A673 (cell line): ENCODE measurements around the gene TNFAIP8L3. TPM values are rescaled to one million over a fixed set of nuclear protein-coding genes. Genes with fewer than 3 reads are reported as not detected.

Experiments used
- BruUV-seq: library from RNA; stranded (reverse); fragments of 400-500 nt; replicated peaks from 2 replicates; lab custom pipeline; 2021; lab: Mats Ljungman, UMichigan
- CTCF ChIA-PET: fragments of 300-600 bp; sonication (Branson Sonifier 250); formaldehyde crosslinking; loops from one replicate; lab custom pipeline; 2022; ENCODE audit warnings: antibody characterized with exemption; lab: Charles Lee
- POLR2A ChIA-PET: fragments of 300-600 bp; sonication (Branson Sonifier 250); formaldehyde crosslinking; loops from one replicate; lab custom pipeline; 2022; ENCODE audit warnings: antibody characterized with exemption; ENCODE audit not compliant: low non-redundant PET; lab: Charles Lee
- DNase-seq: peaks from one replicate; pipeline ENCODE4 v3.0.0-alpha.2; 2015; ENCODE audit warnings: low spot score
- H3K27ac ChIP-seq: fragments of 200-600 bp; sonication (generic); 2 replicates; pipeline ENCODE4 v1.5.1; 2016; ENCODE audit warnings: mixed run types, low read depth, mild to moderate bottlenecking, mixed read lengths, antibody characterized with exemption, low read length; ENCODE audit not compliant: poor library complexity, severe bottlenecking
- H3K27me3 ChIP-seq: fragments of 200-600 bp; sonication (generic); replicated peaks from 2 replicates; pipeline ENCODE4 v1.6.1; 2017; ENCODE audit warnings: mixed run types, low read depth, mild to moderate bottlenecking, mixed read lengths, antibody characterized with exemption, low read length; ENCODE audit not compliant: insufficient read depth, poor library complexity
- H3K36me3 ChIP-seq: fragments of 200-600 bp; sonication (generic); 2 replicates; pipeline ENCODE4 v1.6.1; 2016; ENCODE audit warnings: mixed run types, mild to moderate bottlenecking, mixed read lengths, antibody characterized with exemption, low read length; ENCODE audit not compliant: insufficient read depth, poor library complexity, severe bottlenecking
- H3K4me1 ChIP-seq: fragments of 200-600 bp; sonication (generic); 2 replicates; pipeline ENCODE4 v1.6.1; 2017; ENCODE audit warnings: mixed run types, mild to moderate bottlenecking, mixed read lengths, antibody characterized with exemption, low read length; ENCODE audit not compliant: insufficient read depth, poor library complexity, severe bottlenecking
- H3K4me3 ChIP-seq: fragments of 200-600 bp; sonication (generic); 2 replicates; pipeline ENCODE4 v1.5.1; 2016; ENCODE audit warnings: low read depth, mixed run types, mild to moderate bottlenecking, mixed read lengths, low read length; ENCODE audit not compliant: poor library complexity, severe bottlenecking
- H3K9me3 ChIP-seq: fragments of 200-600 bp; sonication (generic); 2 replicates; pipeline ENCODE4 v1.6.1; 2016; ENCODE audit warnings: mixed run types, low read depth, mild to moderate bottlenecking, mixed read lengths, antibody characterized with exemption, low read length; ENCODE audit not compliant: poor library complexity, severe bottlenecking
- EZH2 ChIP-seq: fragments of 200-600 bp; sonication (generic); IDR thresholded peaks from 2 replicates; pipeline ENCODE4 v1.6.1; 2017; ENCODE audit warnings: borderline replicate concordance, low read depth, mild to moderate bottlenecking, mixed read lengths, antibody characterized with exemption, low read length; ENCODE audit not compliant: poor library complexity, severe bottlenecking
- intact Hi-C: fragments of 100-400 bp; cut with micrococcal nuclease; formaldehyde crosslinking; loops from one replicate; pipeline ENCODE4 v1.10.0; 2022; ENCODE audit not compliant: unreplicated experiment
- total RNA-seq: library from RNA; stranded (reverse); gene quantifications from 2 replicates; pipeline ENCODE4 v1.2.3, GENCODE V29; 2021
- TF ChIP-seq, protein P1 (sequence below): fragments of 300-800, 200-600 bp; sonication (generic); conservative IDR thresholded peaks from 2 replicates; pipeline ENCODE4 v1.5.1; 2017; ENCODE audit warnings: low read depth, mild to moderate bottlenecking, antibody characterized with exemption, low read length, moderate library complexity, mixed read lengths

Gene TNFAIP8L3
- total RNA-seq, 1 experiment from 2014 or later = 0.15 TPM

DNA sequence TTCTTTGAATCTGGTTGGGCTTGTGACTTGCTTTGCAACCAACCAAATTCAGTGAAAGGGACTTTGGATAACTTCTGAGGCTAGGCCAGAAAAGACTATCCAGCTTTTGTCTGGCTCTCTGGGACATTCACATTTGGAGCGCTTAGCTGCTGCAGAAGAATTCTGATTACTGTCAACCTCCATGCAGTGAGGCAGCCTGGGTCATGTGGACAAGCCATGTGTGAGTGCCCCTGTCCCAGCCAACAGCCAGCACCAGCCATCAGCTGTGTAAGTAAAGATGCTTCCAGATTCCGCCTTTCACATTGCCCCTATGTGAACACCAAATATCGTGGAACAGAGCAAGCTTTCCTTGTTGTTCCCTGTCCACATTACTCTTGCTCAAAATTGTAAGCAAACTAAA, 12.9 kb upstream of the TNFAIP8L3 start:
- no peaks in the 10 kb centered on the region for H3K36me3 ChIP-seq
- peaks cover 34% of the 10 kb centered on the region for H3K27me3 ChIP-seq
- no peaks in the 10 kb centered on the region for H3K4me1 ChIP-seq
- POLR2A ChIA-PET = no interaction called here
- BruUV-seq = no TSS peak
- H3K9me3 ChIP-seq = no peaks in the 10 kb centered on the region
- intact Hi-C loops = loop anchor here (5.0 kb wide), 1 partner anchor 50 kb away; no protein-coding TSS in a partner anchor
- TF ChIP-seq, protein P1, sequence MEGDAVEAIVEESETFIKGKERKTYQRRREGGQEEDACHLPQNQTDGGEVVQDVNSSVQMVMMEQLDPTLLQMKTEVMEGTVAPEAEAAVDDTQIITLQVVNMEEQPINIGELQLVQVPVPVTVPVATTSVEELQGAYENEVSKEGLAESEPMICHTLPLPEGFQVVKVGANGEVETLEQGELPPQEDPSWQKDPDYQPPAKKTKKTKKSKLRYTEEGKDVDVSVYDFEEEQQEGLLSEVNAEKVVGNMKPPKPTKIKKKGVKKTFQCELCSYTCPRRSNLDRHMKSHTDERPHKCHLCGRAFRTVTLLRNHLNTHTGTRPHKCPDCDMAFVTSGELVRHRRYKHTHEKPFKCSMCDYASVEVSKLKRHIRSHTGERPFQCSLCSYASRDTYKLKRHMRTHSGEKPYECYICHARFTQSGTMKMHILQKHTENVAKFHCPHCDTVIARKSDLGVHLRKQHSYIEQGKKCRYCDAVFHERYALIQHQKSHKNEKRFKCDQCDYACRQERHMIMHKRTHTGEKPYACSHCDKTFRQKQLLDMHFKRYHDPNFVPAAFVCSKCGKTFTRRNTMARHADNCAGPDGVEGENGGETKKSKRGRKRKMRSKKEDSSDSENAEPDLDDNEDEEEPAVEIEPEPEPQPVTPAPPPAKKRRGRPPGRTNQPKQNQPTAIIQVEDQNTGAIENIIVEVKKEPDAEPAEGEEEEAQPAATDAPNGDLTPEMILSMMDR = no peak
- no peak for TF ChIP-seq EZH2
- no peak overlapping the region for H3K4me3 ChIP-seq
- CTCF ChIA-PET = no interaction called here
- no peak overlapping the region for H3K27ac ChIP-seq
- no peak for DNase-seq

DNA sequence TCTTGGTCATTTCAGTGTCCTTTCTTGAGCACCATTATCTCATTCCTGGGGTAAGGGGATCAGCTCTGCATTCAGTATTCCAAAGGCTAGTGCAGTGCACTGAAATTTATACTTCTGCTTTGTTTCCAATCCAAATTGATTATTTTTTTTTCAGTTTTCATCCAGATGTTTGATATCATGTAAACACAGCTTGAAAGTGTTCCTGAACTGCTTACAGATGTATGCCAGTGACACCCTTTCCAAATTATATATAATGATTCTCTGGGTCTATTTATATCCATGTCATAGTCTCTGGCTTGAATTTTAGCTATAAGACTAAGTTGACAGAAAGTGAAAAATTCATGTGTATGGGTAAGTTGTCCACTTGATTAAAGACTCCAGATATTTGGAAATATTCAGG, 11.8 kb upstream of the TNFAIP8L3 start:
- no peak for DNase-seq
- intact Hi-C loops = loop anchor here (5.0 kb wide), 1 partner anchor 49 kb away; no protein-coding TSS in a partner anchor
- CTCF ChIA-PET = no interaction called here
- no peaks in the 10 kb centered on the region for H3K9me3 ChIP-seq
- H3K4me3 ChIP-seq = no peak overlapping the region
- no TSS peak for BruUV-seq
- no peak overlapping the region for H3K27ac ChIP-seq
- no peaks in the 10 kb centered on the region for H3K36me3 ChIP-seq
- H3K4me1 ChIP-seq = no peaks in the 10 kb centered on the region
- no peak for TF ChIP-seq EZH2
- TF ChIP-seq, protein P1 = no peak
- H3K27me3 ChIP-seq = peaks cover 41% of the 10 kb centered on the region
- POLR2A ChIA-PET = no interaction called here

DNA sequence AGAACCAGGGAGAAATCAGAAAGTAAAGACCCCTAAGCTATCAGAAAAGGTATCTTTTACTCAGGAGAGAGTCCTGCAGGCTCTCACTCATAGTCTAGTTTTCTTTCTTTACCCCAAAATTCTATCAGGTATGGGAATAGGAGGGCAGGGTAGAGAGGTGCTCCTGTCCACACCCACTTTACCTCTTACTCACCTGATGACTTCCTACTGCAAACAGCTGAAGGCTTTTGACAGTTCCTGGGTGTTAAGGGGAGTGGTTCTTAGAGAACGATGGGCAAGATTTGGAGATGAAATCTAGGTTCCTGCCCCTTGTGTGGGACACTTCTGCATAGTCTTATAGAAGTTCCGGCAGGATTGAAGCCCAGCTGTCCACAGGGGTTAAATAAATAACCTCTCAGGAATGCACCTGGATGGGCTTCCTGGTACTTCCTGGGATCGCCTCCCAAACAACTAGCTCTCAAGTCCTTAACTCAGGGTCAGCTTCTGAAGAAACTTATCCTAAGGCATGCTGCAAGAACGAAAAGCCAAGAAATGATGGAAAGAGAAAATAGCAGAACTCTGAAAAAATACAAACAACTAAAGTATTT, 10.8 kb upstream of the TNFAIP8L3 start:
- CTCF ChIA-PET = no interaction called here
- no TSS peak for BruUV-seq
- Histone ChIP-seq H3K9me3 (no peaks in the 10 kb centered on the region), H3K4me1 (no peaks in the 10 kb centered on the region), H3K27ac (no peak overlapping the region), H3K4me3 (no peak overlapping the region), H3K36me3 (no peaks in the 10 kb centered on the region), H3K27me3 (peaks cover 41% of the 10 kb centered on the region)
- POLR2A ChIA-PET = interaction anchor here (0.6 kb wide), 1 partner anchor 1336 kb away, joined by 3 read pairs; no protein-coding TSS in a partner anchor
- intact Hi-C loops = loop anchor here (5.0 kb wide), 1 partner anchor 48 kb away; no protein-coding TSS in a partner anchor
- DNase-seq = no peak
- no peak for TF ChIP-seq EZH2
- TF ChIP-seq, protein P1 = no peak
